Epithelial cell of proximal tubule (primary cell): Measurements from ENCODE around the gene C17orf75. TPM values are rescaled to one million over a fixed set of nuclear protein-coding genes. Genes with fewer than 3 reads are reported as not detected.

Source experiments
- DNase-seq: peaks from one replicate; pipeline ENCODE4 v3.0.0-alpha.2; 2011; ENCODE audit warnings: low read depth
- H3K4me3 ChIP-seq: 2 replicates; pipeline ENCODE4 v1.5.1; 2011; ENCODE audit warnings: low read depth, mild to moderate bottlenecking, low read length
- CTCF ChIP-seq: conservative IDR thresholded peaks from 2 replicates; pipeline ENCODE4 v1.5.1; 2012; ENCODE audit warnings: low read depth, mild to moderate bottlenecking, low read length
- total RNA-seq: library from RNA; depleted of rRNA; stranded (reverse); fragments of >200 nt; gene quantifications from 2 replicates; pipeline ENCODE4 v1.2.3, GENCODE V29; 2015

The C17orf75 gene
- total RNA-seq, 1 donor from 2014 or later = 22.1 TPM

DNA sequence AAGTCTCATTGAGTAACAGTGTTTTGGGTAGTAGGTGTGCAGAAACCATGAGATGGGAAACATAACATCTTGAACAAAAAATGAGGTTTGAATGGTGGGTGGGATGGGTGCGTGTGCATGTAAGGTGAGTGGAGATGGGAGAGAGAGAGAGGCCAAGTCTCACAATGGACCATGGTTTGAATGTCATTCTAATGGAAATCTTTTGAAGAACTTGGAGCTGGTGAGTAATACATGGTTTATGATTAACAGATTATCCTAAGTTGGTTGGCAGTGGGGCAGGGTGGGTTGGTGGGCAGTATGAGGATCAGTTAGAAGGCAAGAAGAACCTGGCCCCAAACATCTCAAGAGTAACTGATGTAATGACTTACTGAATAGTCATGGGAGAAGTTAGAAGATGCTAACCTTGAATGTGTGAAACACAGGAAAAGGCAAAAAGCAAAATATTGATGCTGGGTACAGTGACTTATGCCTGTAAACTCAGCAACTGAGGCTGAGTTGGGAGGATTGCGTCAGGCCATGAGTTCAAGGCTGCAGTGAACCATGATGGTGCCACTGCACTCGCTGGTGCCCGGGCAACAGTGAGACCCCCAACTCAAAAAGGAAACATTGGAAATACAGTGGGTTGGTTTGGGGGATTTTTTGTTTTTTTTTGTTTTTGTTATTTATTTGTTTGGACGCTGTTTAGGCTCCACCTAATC is 40.7 kb upstream of the C17orf75 start:
- H3K4me3 ChIP-seq = no peak overlapping the region
- TF ChIP-seq CTCF = no peak
- no peak for DNase-seq

- TF ChIP-seq CTCF = no peak
- DNase-seq = no peak
Measured at GRCh38 chr17:32370426-32370825, 28.5 kb upstream of the C17orf75 start.

GRCh38 chr17:32361270-32361669 is 19.3 kb upstream of the C17orf75 start:
- TF ChIP-seq CTCF = no peak
- H3K4me3 ChIP-seq = no peak overlapping the region
- no peak for DNase-seq

More at GRCh38 chr17:32370426-32370825, 28.5 kb upstream of the C17orf75 start:
- H3K4me3 ChIP-seq = no peak overlapping the region

- no peak overlapping the region for H3K4me3 ChIP-seq
- TF ChIP-seq CTCF = no peak
- no peak for DNase-seq
Measured at GRCh38 chr17:32357615-32358014, 15.6 kb upstream of the C17orf75 start.

DNA sequence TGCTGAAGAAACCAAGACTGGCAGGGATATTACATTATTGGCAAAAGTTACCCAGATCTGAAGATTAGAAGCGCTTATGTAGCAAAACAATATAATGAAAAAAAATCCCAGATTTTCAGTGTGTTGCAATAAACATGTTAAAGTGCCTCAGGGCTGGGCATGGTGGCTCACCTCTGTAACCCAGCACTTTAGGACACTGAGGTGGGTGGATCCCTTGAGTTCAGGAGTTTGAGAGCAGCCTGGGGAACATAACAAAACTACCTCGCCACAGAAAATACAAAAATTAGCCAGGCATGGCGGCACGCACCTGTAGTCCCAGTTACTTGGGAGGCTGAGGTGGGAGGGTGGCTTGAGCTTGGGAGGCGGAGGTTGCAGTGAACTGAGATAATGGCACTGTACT is 14.8 kb upstream of the C17orf75 start:
- no peak overlapping the region for H3K4me3 ChIP-seq
- TF ChIP-seq CTCF = no peak
- DNase-seq = no peak

- TF ChIP-seq CTCF = no peak
- no peak for DNase-seq
- H3K4me3 ChIP-seq = no peak overlapping the region
Measured at GRCh38 chr17:32356378-32356743, 14.4 kb upstream of the C17orf75 start.
